K562 (cell line): ENCODE results near the gene RPLP2. TPM values are rescaled to one million over a fixed set of nuclear protein-coding genes. Genes with fewer than 3 reads are reported as not detected.

Experiments
- DMBX1 ChIP-seq: fragments of 250-450 bp; sonication (Bioruptor Pico); IDR thresholded peaks from 2 replicates; pipeline ENCODE4 v1.8.0; 2022; ENCODE audit warnings: inconsistent platforms, mild to moderate bottlenecking, moderate library complexity, borderline replicate concordance
- FIP1L1 ChIP-seq: fragments of 200-400 bp; formaldehyde crosslinking; IDR thresholded peaks from 2 replicates; pipeline ENCODE4 v1.6.1; 2018; ENCODE audit warnings: mild to moderate bottlenecking, low read depth, low read length; ENCODE audit not compliant: poor library complexity, severe bottlenecking
- HDGF ChIP-seq: fragments of 450-650 bp; IDR thresholded peaks from 2 replicates; pipeline ENCODE4 v1.6.1; 2016
- HEY1 ChIP-seq: fragments of 250-450 bp; sonication (Bioruptor Pico); IDR thresholded peaks from 2 replicates; pipeline ENCODE4 v1.5.0; 2020; ENCODE audit warnings: mild to moderate bottlenecking, moderate library complexity, borderline replicate concordance
- HMBOX1 ChIP-seq: sonication (generic); IDR thresholded peaks from 2 replicates; pipeline ENCODE4 v1.6.1; 2016
- ID3 ChIP-seq, 2 experiments: fragments of 250-450 bp in 1 of 2; fragments of 450-650 bp in 1 of 2; sonication (Bioruptor Pico) in 1 of 2; IDR thresholded peaks; 2 replicates each; pipeline versions ENCODE4 v1.6.1 to v1.8.0; 2016 to 2021; ENCODE audit warnings: mild to moderate bottlenecking in 2 of 2, moderate library complexity in 2 of 2, missing compliant biosample characterization in 1 of 2, missing genetic modification characterization in 1 of 2
- JUNB ChIP-seq: fragments of 450-650 bp; formaldehyde crosslinking; conservative IDR thresholded peaks from 2 replicates; pipeline ENCODE4 v1.4.0; 2020; ENCODE audit warnings: mild to moderate bottlenecking
- MED1 ChIP-seq: sonication (generic); formaldehyde crosslinking; IDR thresholded peaks from 2 replicates; pipeline ENCODE4 v1.8.1; 2023; ENCODE audit warnings: missing genetic modification reagents, borderline replicate concordance
- NCOR1 ChIP-seq: fragments of 450-650 bp; IDR thresholded peaks from 2 replicates; pipeline ENCODE4 v1.6.1; 2016; ENCODE audit warnings: mild to moderate bottlenecking, moderate library complexity
- PHTF2 ChIP-seq: fragments of 250-450 bp; sonication (Bioruptor Pico); IDR thresholded peaks from 2 replicates; pipeline ENCODE4 v1.5.0; 2021; ENCODE audit warnings: mild to moderate bottlenecking
- POLR2H ChIP-seq: IDR thresholded peaks from 2 replicates; pipeline ENCODE4 v1.6.1; 2016; ENCODE audit warnings: missing genetic modification characterization, low read depth, mild to moderate bottlenecking, control low read depth, missing compliant biosample characterization, moderate library complexity
- PTRF ChIP-seq: fragments of 450-650 bp; IDR thresholded peaks from 2 replicates; pipeline ENCODE4 v1.6.1; 2016; ENCODE audit warnings: mild to moderate bottlenecking, missing genetic modification characterization, missing compliant biosample characterization
- RBM15 ChIP-seq: fragments of 200-400 bp; formaldehyde crosslinking; IDR thresholded peaks from 2 replicates; pipeline ENCODE4 v1.6.1; 2018; ENCODE audit warnings: mild to moderate bottlenecking, low read length, moderate library complexity; ENCODE audit not compliant: insufficient read depth
- XRCC3 ChIP-seq: fragments of 450-650 bp; IDR thresholded peaks from 2 replicates; pipeline ENCODE4 v1.6.1; 2017; ENCODE audit warnings: mild to moderate bottlenecking, moderate library complexity
- ZKSCAN1 ChIP-seq: fragments of 150-350 bp; IDR thresholded peaks from 2 replicates; pipeline ENCODE4 v1.6.1; 2016; ENCODE audit warnings: low read depth, low read length
- ZNF384 ChIP-seq: IDR thresholded peaks from 2 replicates; pipeline ENCODE4 v1.6.1; 2012; ENCODE audit warnings: low read depth, low read length, improper control_type of control experiment
- ZNF75A ChIP-seq: fragments of 450-650 bp; formaldehyde crosslinking; IDR thresholded peaks from 2 replicates; pipeline ENCODE4 v1.4.0; 2020; ENCODE audit warnings: mild to moderate bottlenecking
- polyA plus RNA-seq, 8 experiments: library from polyadenylated mRNA; depleted of rRNA in 4 of 8; stranded (reverse) in 5 of 8; unstranded in 3 of 8; fragments of >200 nt; fragmentation: Nextera tagmentation in 2 of 8; fragmentation: Illumina TruSeq in 1 of 8; extraction: Ambion mirVana in 2 of 8; extraction: Trizol in 1 of 8; gene quantifications; 2 replicates each; pipeline versions ENCODE4 v1.2.1 to v1.2.3, GENCODE V29; 2011 to 2014; ENCODE audit warnings: inconsistent platforms in 1 of 8, missing spikeins in 1 of 8
- total RNA-seq, 7 experiments: library from RNA; depleted of rRNA in 6 of 7; stranded (reverse); fragments of >200 nt in 6 of 7; fragmentation: Illumina TruSeq in 2 of 7; extraction: Trizol in 2 of 7; gene quantifications; 2 replicates each; pipeline versions ENCODE4 v1.2.1 to v1.2.3, GENCODE V29; 2011 to 2021; ENCODE audit warnings: low replicate concordance in 1 of 7
- TF ChIP-seq, protein P1 (sequence below): sonication (generic); formaldehyde crosslinking; IDR thresholded peaks from 2 replicates; pipeline ENCODE4 v1.8.1; 2023; ENCODE audit warnings: mild to moderate bottlenecking, missing genetic modification reagents
- TF ChIP-seq, protein P2 (sequence below): fragments of 250-450 bp; sonication (Bioruptor Pico); IDR thresholded peaks from 2 replicates; pipeline ENCODE4 v1.5.1; 2021; ENCODE audit warnings: mild to moderate bottlenecking
- TF ChIP-seq, protein P3 (sequence below), 2 experiments: fragments of 450-650 bp in 1 of 2; IDR thresholded peaks; 2 replicates each; pipeline ENCODE4 v1.6.1; 2011 to 2017; ENCODE audit warnings: low read depth in 2 of 2, antibody characterized with exemption in 1 of 2, borderline replicate concordance in 1 of 2, low read length in 1 of 2, mild to moderate bottlenecking in 1 of 2, mixed read lengths in 1 of 2; ENCODE audit not compliant: control insufficient read depth in 1 of 2

RPLP2 gene
- total and polyA plus RNA-seq, 9 of the 15 experiments (the other 6 are each of a cell fraction or from before 2014, with no cell fraction given): 528 to 3,807 (median 1,633) TPM

DNA sequence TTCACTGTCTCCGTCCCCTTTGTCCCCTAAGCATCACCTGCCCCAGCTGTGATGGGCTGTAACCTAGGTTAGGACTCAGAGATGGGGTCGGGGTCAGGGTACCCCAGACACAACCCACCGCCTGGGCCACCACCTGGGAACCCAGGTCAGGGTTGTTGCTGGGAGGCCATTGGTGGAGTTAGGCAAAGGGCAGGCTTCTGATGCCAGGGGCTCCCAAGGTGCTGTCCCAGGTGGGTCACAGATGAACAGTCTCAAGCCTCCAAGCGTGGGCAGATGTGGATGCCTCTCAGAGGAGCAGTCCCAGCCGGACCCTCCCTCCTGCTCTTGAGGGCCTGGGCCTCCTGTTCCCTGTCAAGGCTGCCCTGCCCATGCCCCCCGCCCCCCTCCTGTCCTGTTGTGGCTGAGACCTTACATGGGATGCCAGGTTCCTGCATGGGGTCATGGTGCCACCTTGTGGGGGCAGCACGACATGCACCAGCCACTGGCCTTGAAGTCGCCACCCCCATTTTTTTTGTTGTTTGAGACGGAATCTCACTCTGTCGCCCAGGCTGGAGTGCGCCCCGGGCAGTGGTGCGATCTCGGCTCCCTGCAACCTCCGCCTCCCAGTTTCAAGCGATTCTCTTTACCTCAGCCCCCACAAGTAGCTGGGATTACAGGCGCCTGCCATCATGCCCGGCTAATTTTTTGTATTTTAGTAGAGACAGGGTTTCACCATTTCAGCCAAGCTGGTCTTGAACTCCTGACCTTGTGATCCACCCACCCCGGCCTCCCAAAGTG lies 44.6 kb upstream of the RPLP2 start (continued):
- TF ChIP-seq RBM15: no peak
- TF ChIP-seq NCOR1: peak; percentile 26; the same call in 1 of the 2 replicates
- TF ChIP-seq, protein P1, sequence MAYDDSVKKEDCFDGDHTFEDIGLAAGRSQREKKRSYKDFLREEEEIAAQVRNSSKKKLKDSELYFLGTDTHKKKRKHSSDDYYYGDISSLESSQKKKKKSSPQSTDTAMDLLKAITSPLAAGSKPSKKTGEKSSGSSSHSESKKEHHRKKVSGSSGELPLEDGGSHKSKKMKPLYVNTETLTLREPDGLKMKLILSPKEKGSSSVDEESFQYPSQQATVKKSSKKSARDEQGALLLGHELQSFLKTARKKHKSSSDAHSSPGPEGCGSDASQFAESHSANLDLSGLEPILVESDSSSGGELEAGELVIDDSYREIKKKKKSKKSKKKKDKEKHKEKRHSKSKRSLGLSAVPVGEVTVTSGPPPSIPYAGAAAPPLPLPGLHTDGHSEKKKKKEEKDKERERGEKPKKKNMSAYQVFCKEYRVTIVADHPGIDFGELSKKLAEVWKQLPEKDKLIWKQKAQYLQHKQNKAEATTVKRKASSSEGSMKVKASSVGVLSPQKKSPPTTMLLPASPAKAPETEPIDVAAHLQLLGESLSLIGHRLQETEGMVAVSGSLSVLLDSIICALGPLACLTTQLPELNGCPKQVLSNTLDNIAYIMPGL: no peak
- peak; percentile 24; the same call in 1 of the 2 replicates for TF ChIP-seq POLR2H (tag)
- TF ChIP-seq, protein P2, sequence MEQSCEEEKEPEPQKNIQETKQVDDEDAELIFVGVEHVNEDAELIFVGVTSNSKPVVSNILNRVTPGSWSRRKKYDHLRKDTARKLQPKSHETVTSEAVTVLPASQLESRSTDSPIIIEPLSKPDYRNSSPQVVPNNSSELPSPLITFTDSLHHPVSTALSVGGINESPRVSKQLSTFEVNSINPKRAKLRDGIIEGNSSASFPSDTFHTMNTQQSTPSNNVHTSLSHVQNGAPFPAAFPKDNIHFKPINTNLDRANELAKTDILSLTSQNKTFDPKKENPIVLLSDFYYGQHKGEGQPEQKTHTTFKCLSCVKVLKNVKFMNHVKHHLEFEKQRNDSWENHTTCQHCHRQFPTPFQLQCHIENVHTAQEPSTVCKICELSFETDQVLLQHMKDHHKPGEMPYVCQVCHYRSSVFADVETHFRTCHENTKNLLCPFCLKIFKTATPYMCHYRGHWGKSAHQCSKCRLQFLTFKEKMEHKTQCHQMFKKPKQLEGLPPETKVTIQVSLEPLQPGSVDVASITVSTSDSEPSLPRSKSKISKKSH: no peak
- no peak for TF ChIP-seq XRCC3
- TF ChIP-seq JUNB: no peak
- TF ChIP-seq PHTF2: no peak
- TF ChIP-seq HDGF: no peak
- TF ChIP-seq HEY1: no peak; the same call in 1 of the 2 replicates
- TF ChIP-seq ZKSCAN1: no peak
- TF ChIP-seq ID3 (CRISPR knock-in tag; IDR thresholded peaks at IDR 0.05): no peak
- TF ChIP-seq ID3 (tag; IDR thresholded peaks at IDR 0.05): no peak
- TF ChIP-seq, protein P3, sequence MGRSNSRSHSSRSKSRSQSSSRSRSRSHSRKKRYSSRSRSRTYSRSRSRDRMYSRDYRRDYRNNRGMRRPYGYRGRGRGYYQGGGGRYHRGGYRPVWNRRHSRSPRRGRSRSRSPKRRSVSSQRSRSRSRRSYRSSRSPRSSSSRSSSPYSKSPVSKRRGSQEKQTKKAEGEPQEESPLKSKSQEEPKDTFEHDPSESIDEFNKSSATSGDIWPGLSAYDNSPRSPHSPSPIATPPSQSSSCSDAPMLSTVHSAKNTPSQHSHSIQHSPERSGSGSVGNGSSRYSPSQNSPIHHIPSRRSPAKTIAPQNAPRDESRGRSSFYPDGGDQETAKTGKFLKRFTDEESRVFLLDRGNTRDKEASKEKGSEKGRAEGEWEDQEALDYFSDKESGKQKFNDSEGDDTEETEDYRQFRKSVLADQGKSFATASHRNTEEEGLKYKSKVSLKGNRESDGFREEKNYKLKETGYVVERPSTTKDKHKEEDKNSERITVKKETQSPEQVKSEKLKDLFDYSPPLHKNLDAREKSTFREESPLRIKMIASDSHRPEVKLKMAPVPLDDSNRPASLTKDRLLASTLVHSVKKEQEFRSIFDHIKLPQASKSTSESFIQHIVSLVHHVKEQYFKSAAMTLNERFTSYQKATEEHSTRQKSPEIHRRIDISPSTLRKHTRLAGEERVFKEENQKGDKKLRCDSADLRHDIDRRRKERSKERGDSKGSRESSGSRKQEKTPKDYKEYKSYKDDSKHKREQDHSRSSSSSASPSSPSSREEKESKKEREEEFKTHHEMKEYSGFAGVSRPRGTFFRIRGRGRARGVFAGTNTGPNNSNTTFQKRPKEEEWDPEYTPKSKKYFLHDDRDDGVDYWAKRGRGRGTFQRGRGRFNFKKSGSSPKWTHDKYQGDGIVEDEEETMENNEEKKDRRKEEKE (IDR thresholded peaks at IDR 0.05; ENCODE audit: borderline replicate concordance in 1 of 2, control insufficient read depth in 1 of 2, low read depth in 2 of 2, low read length in 1 of 2): no peak
- TF ChIP-seq FIP1L1: peak; percentile 26
- peak; percentile 70 for TF ChIP-seq ZNF384
- TF ChIP-seq ZNF75A (CRISPR knock-in tag): no peak
- no peak for TF ChIP-seq HMBOX1
- TF ChIP-seq DMBX1 (CRISPR knock-in tag): no peak
- no peak for TF ChIP-seq MED1 (CRISPR knock-in tag)
- TF ChIP-seq PTRF (tag): no peak
